Heart left ventricle (tissue), 13 donors: ENCODE data around the gene ADAMTS1.

Source experiments
- CTCF ChIP-seq, 12 donors: fragments of 200-600 bp; sonication (generic) in 4 of 12; IDR thresholded peaks; one replicate each; pipeline versions ENCODE4 v1.5.0 to v1.8.0; 2018 to 2022; ENCODE audit warnings: antibody characterized with exemption in 12 of 12, mild to moderate bottlenecking in 5 of 12
- POLR2A ChIP-seq, 2 donors: fragments of 450-650 bp; IDR thresholded peaks; one replicate each; pipeline ENCODE4 v1.6.1; 2017; ENCODE audit warnings: antibody characterized with exemption in 2 of 2, mild to moderate bottlenecking in 2 of 2, moderate library complexity in 2 of 2
- donor health status: ischemic (EF 13 %, LVEDD 7.1; RV severe dilation, severe dysfunction).
- donor health status: DM: no; HTN: yes; CAD: no.
- donor health status: DM: no; HTN: no; CAD: no.
- donor health status: ischemic (EF 25% LVEDD 6.9; RV normal size, moderate dysfunction).
- donor health status: ischemic (EF 25% LVEDD 5.7; RV mildly dilated, moderate dysfunction).
- donor health status: ischemic (EF 35%, LVEDD 5.7; RV mildly dilated, moderate dysfunction).
- donor health status: nonischemic (EF 11% LVEDD 7.7; RV severe dilation, severe dysfunction).
- donor health status: DM: yes; HTN: yes; CAD: no.
- donor health status: PGD.
- donor health status: ischemic (EF 29% LVEDD 5.4; RV normal size, mild dysfunction).
- donor health status: nonischemic (EF 23%, LVEDD 6.1; RV moderate dilation, normal function).

DNA sequence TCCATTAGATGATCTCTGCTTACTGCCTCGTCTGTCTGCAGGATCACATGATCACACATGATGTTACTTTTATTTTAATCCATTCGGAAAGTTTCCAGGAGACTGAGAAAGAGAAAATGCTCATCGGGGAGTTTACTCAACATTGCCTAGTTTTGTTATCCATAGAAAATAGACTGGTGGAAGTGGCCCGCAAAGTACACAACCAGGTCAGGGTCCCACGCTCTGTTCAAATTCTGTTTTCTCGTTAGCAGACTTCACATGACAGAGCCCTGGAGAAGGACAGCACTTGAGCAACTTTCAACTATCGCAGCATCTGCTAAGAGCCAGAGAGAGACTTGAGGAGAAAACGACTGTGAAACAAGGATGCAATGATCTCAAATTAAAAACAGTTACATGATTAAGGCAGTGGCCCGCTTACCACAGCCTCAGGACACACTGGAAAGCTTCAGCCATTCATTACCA is 44.2 kb downstream of the ADAMTS1 start:
- TF ChIP-seq POLR2A (IDR thresholded peaks at IDR 0.05) (no peak), CTCF (IDR thresholded peaks at IDR 0.05) (no peak)
